SK-N-SH (cell line): Measurements from ENCODE around the gene NPAS3. TPM values are rescaled to one million over a fixed set of nuclear protein-coding genes. Genes with fewer than 3 reads are reported as not detected.

ENCODE experiments used
- CTCF ChIA-PET: fragments of 300-600, 350-600 bp; formaldehyde crosslinking; extraction: SDS; loops from one replicate; lab custom pipeline; 2021; lab: Yijun Ruan, JAX
- POLR2A ChIA-PET: fragments of 350-600 bp; sonication (Branson Sonifier 250); formaldehyde crosslinking; extraction: SDS; loops from one replicate; lab custom pipeline; 2020; ENCODE audit warnings: antibody characterized with exemption, inconsistent platforms; lab: Yijun Ruan, JAX
- DNase-seq: peaks from one replicate; pipeline ENCODE4 v3.0.0; 2012
- H2AFZ ChIP-seq: fragments of 200-600 bp; sonication (generic); 2 replicates; pipeline ENCODE4 v1.8.1; 2016; ENCODE audit warnings: antibody characterized with exemption, mild to moderate bottlenecking, low read depth
- H3F3A ChIP-seq: fragments of 200-600 bp; sonication (generic); replicated peaks from 2 replicates; pipeline ENCODE3; 2016; ENCODE audit warnings: antibody characterized with exemption, mild to moderate bottlenecking; ENCODE audit not compliant: insufficient read depth
- H3K27ac ChIP-seq, 2 experiments: fragments of 200-500 bp in 1 of 2; fragments of 200-600 bp in 1 of 2; sonication (Bioruptor generic) in 1 of 2; sonication (generic), shearing (Covaris generic) in 1 of 2; 2 replicates each; pipeline versions ENCODE4 v1.5.1 to v1.6.1; 2014 to 2016; ENCODE audit warnings: low read depth in 2 of 2, inconsistent platforms in 1 of 2, low read length in 1 of 2, mild to moderate bottlenecking in 1 of 2, mixed read lengths in 1 of 2
- H3K27me3 ChIP-seq: fragments of 200-600 bp; sonication (generic), shearing (Covaris generic); 2 replicates; pipeline ENCODE4 v1.6.1; 2016; ENCODE audit warnings: mixed run types; ENCODE audit not compliant: insufficient read depth
- H3K36me3 ChIP-seq, 2 experiments: fragments of 200-500 bp in 1 of 2; fragments of 200-600 bp in 1 of 2; sonication (Bioruptor generic) in 1 of 2; sonication (generic) in 1 of 2; replicated peaks in 1 of 2; 2 replicates each; pipeline versions ENCODE3 to v1.5.1; 2014 to 2016; ENCODE audit warnings: low read length in 1 of 2, mild to moderate bottlenecking in 1 of 2; ENCODE audit not compliant: insufficient read depth in 2 of 2, control insufficient read depth in 1 of 2
- H3K4me1 ChIP-seq, 2 experiments: fragments of 200-500 bp in 1 of 2; fragments of 200-600 bp in 1 of 2; sonication (Bioruptor generic) in 1 of 2; sonication (generic), shearing (Covaris generic) in 1 of 2; 2 replicates each; pipeline versions ENCODE4 v1.5.1 to v1.6.1; 2014 to 2016; ENCODE audit warnings: low read depth in 1 of 2, low read length in 1 of 2, mixed run types in 1 of 2; ENCODE audit not compliant: insufficient read depth in 2 of 2, control insufficient read depth in 1 of 2
- H3K4me2 ChIP-seq: fragments of 200-600 bp; sonication (generic), shearing (Covaris generic); 2 replicates; pipeline ENCODE4 v1.6.1; 2017; ENCODE audit warnings: mixed run types
- H3K4me3 ChIP-seq, 2 experiments: fragments of 200-500 bp in 1 of 2; fragments of 200-600 bp in 1 of 2; sonication (Bioruptor generic) in 1 of 2; sonication (generic), shearing (Covaris generic) in 1 of 2; 2 replicates each; pipeline versions ENCODE4 v1.5.1 to v1.8.1; 2014 to 2016; ENCODE audit warnings: low read depth in 2 of 2, inconsistent platforms in 1 of 2, low read length in 1 of 2, mild to moderate bottlenecking in 1 of 2, mixed read lengths in 1 of 2, moderate library complexity in 1 of 2
- H3K79me2 ChIP-seq: fragments of 200-600 bp; sonication (generic); 2 replicates; pipeline ENCODE4 v1.8.1; 2017; ENCODE audit warnings: mild to moderate bottlenecking; ENCODE audit not compliant: insufficient read depth
- H3K9ac ChIP-seq: fragments of 200-600 bp; sonication (generic); 2 replicates; pipeline ENCODE4 v1.6.1; 2017; ENCODE audit warnings: mixed run types
- H3K9me2 ChIP-seq: fragments of 200-600 bp; sonication (generic); 2 replicates; pipeline ENCODE4 v1.6.1; 2017; ENCODE audit warnings: mixed run types
- H3K9me3 ChIP-seq: fragments of 200-600 bp; sonication (generic); 2 replicates; pipeline ENCODE4 v1.6.1; 2017; ENCODE audit warnings: mixed run types, mild to moderate bottlenecking, moderate library complexity
- H4K20me1 ChIP-seq: fragments of 200-600 bp; sonication (generic); 2 replicates; pipeline ENCODE4 v1.6.1; 2017; ENCODE audit warnings: mild to moderate bottlenecking, mixed run types; ENCODE audit not compliant: insufficient read depth
- EP300 ChIP-seq, 2 experiments: IDR thresholded peaks; 2 replicates each; pipeline versions ENCODE4 v1.4.0 to v1.6.1; 2012; ENCODE audit warnings: borderline replicate concordance in 1 of 2, low read depth in 1 of 2, low read length in 1 of 2
- GATA2 ChIP-seq: sonication (generic); formaldehyde crosslinking; IDR thresholded peaks from 2 replicates; pipeline ENCODE4 v1.5.0; 2020; ENCODE audit warnings: mild to moderate bottlenecking, missing genetic modification reagents
- JUND ChIP-seq: IDR thresholded peaks from 2 replicates; pipeline ENCODE4 v1.4.0; 2012
- MAX ChIP-seq: IDR thresholded peaks from 2 replicates; pipeline ENCODE4 v1.4.0; 2012; ENCODE audit warnings: low read depth
- NRF1 ChIP-seq: IDR thresholded peaks from 2 replicates; pipeline ENCODE4 v1.6.1; 2012; ENCODE audit warnings: low read depth, mild to moderate bottlenecking, low read length
- RAD21 ChIP-seq: IDR thresholded peaks from 2 replicates; pipeline ENCODE4 v1.6.1; 2012; ENCODE audit warnings: mild to moderate bottlenecking, low read length
- TEAD4 ChIP-seq: IDR thresholded peaks from 2 replicates; pipeline ENCODE4 v1.4.0; 2012; ENCODE audit warnings: mild to moderate bottlenecking, borderline replicate concordance; ENCODE audit not compliant: insufficient read depth
- WGBS: methylation state at CpG from one replicate; pipeline ENCODE4 v1.1.6; 2017; ENCODE audit warnings: low lambda C conversion rate; 5-methylcytosine and 5-hydroxymethylcytosine counted together
- polyA plus RNA-seq, 3 experiments: library from polyadenylated mRNA; depleted of rRNA; stranded (reverse); fragments of >200 nt; gene quantifications; 2 replicates each; pipeline ENCODE4 v1.2.3, GENCODE V29; 2012
- TF ChIP-seq, protein P1 (sequence below): fragments of 150-350 bp; IDR thresholded peaks from 2 replicates; pipeline ENCODE4 v1.6.1; 2016; ENCODE audit warnings: mild to moderate bottlenecking, low read depth, low read length

Gene NPAS3
- polyA plus RNA-seq, 1 of the 3 experiments (the other 2 are of a cell fraction): 4.3 TPM

DNA sequence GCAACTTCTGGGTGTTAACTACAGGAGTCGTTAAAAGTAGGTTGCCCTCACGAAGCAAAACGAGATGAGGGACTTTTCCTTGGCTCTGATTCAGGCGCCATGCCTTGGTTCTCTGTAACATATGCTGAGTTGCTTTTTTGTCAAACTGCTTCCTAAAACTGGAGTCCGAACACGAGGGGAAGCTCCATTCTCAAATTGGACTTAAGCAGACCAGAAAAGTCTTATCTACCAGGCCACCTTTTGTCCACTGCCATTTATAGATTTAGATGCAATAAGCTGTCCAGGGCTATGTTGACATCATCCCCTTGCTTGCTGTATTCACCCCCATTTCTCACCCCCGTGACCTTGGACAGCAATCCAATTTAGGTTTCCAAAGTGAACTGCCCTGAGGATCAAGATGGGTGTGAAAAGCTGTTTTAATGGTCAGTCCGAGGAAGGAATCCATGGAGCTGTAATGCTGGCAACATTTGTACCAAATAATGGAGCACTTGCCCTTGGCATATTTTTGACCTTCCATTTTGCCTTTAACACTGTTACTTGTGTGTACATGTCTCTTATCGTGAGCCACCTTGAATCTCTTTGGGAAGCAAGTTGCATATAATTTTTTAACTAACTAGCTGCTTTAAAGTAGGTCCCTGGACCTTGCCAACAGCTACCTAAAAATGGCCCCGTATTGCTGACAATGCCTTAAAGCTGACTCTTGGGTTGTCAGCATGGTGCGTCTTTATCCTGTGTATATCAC, 714.1 kb downstream of the NPAS3 start:
- no peaks in the 10 kb centered on the region for H3K36me3 ChIP-seq
- no peaks in the 10 kb centered on the region for H4K20me1 ChIP-seq
- no peak for TF ChIP-seq MAX
- H3K27me3 ChIP-seq: no peaks in the 10 kb centered on the region
- no peak overlapping the region for H3K4me3 ChIP-seq
- H3K79me2 ChIP-seq: no peaks in the 10 kb centered on the region
- ChIA-PET POLR2A (no interaction called here), CTCF (interaction anchor here (0.9 to 2.6 kb wide), 4 partner anchors 10 to 140 kb away, joined by 3 to 7 read pairs (median 4); no protein-coding TSS in a partner anchor)
- H3K4me2 ChIP-seq: no peak overlapping the region
- peaks cover 0 to 16% of the 10 kb centered on the region in 2 experiments; a peak in 2 of 4 replicates for H3K4me1 ChIP-seq
- DNase-seq: no peak
- no peaks in the 10 kb centered on the region for H3K9me2 ChIP-seq
- peaks cover 3% of the 10 kb centered on the region for H3F3A ChIP-seq
- no peak overlapping the region for H3K27ac ChIP-seq
- H3K9ac ChIP-seq: no peak overlapping the region
- 88% methylated on average over 11 of the region's 11 CpGs for WGBS
- H2AFZ ChIP-seq: no peak overlapping the region
- no peaks in the 10 kb centered on the region for H3K9me3 ChIP-seq

- no peak overlapping the region for H3K4me2 ChIP-seq
- no peaks in the 10 kb centered on the region for H3K79me2 ChIP-seq
- POLR2A ChIA-PET: no interaction called here
- no peaks in the 10 kb centered on the region for H4K20me1 ChIP-seq
- no peaks in the 10 kb centered on the region for H3K9me3 ChIP-seq
- H3K27me3 ChIP-seq: no peaks in the 10 kb centered on the region
- DNase-seq: no peak
- peaks cover 3% of the 10 kb centered on the region for H3F3A ChIP-seq
- no peak overlapping the region for H3K27ac ChIP-seq
- peaks cover 0 to 10% of the 10 kb centered on the region in 2 experiments; a peak in 2 of 4 replicates for H3K4me1 ChIP-seq
- H2AFZ ChIP-seq: no peak overlapping the region
- H3K9ac ChIP-seq: no peak overlapping the region
- H3K9me2 ChIP-seq: no peaks in the 10 kb centered on the region
- TF ChIP-seq RAD21: no peak
- TF ChIP-seq, protein P1, sequence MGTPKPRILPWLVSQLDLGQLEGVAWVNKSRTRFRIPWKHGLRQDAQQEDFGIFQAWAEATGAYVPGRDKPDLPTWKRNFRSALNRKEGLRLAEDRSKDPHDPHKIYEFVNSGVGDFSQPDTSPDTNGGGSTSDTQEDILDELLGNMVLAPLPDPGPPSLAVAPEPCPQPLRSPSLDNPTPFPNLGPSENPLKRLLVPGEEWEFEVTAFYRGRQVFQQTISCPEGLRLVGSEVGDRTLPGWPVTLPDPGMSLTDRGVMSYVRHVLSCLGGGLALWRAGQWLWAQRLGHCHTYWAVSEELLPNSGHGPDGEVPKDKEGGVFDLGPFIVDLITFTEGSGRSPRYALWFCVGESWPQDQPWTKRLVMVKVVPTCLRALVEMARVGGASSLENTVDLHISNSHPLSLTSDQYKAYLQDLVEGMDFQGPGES: no peak
- TF ChIP-seq JUND: no peak
- TF ChIP-seq EP300 (IDR thresholded peaks at IDR 0.05; ENCODE audit: borderline replicate concordance in 1 of 2, low read depth in 1 of 2, low read length in 1 of 2): no peak
- TF ChIP-seq NRF1: no peak
- TF ChIP-seq TEAD4: no peak
- TF ChIP-seq GATA2 (CRISPR knock-in tag): no peak
- WGBS: 66% methylated on average over 6 of the region's 6 CpGs
- no peak overlapping the region for H3K4me3 ChIP-seq
- H3K36me3 ChIP-seq: no peaks in the 10 kb centered on the region
- CTCF ChIA-PET: interaction anchor here (0.9 to 2.6 kb wide), 4 partner anchors 10 to 139 kb away, joined by 3 to 7 read pairs (median 4); no protein-coding TSS in a partner anchor
Observed at GRCh38 chr14:33653308-33653695, 714.6 kb downstream of the NPAS3 start.

GRCh38 chr14:33655421-33655820, 716.7 kb downstream of the NPAS3 start:
- no peak for DNase-seq
- H2AFZ ChIP-seq: no peak overlapping the region
- H3K36me3 ChIP-seq: no peaks in the 10 kb centered on the region
- no peaks in the 10 kb centered on the region; a peak in 1 of 4 replicates for H3K4me1 ChIP-seq
- no peaks in the 10 kb centered on the region for H3K9me2 ChIP-seq
- H3K9me3 ChIP-seq: no peaks in the 10 kb centered on the region
- ChIA-PET CTCF (no interaction called here), POLR2A (no interaction called here)
- no peak overlapping the region for H3K4me2 ChIP-seq
- no peaks in the 10 kb centered on the region for H3K79me2 ChIP-seq
- H3K27me3 ChIP-seq: no peaks in the 10 kb centered on the region
- no peak for TF ChIP-seq RAD21
- H3K4me3 ChIP-seq: no peak overlapping the region
- WGBS: 73% methylated on average over 4 of the region's 4 CpGs
- H3F3A ChIP-seq: peaks cover 3% of the 10 kb centered on the region
- no peak overlapping the region for H3K9ac ChIP-seq
- no peak overlapping the region for H3K27ac ChIP-seq
- no peaks in the 10 kb centered on the region for H4K20me1 ChIP-seq
